ENCODE data around the gene CUL4A. TPM values are rescaled to one million over a fixed set of nuclear protein-coding genes. Genes with fewer than 3 reads are reported as not detected.

CUL4A gene
- total and polyA plus RNA-seq, 8 donors = 48.0 to 98.0 (median 87.5) TPM

- Histone ChIP-seq H3K36me3 (peaks cover 0 to 3% of the 10 kb centered on the region in 2 donors), H3K4me3 (no peak overlapping the region), H3K27ac (no peak overlapping the region), H3K4me1 (no peaks in the 10 kb centered on the region), H3K9me3 (no peaks in the 10 kb centered on the region), H3K27me3 (peaks cover 7 to 30% of the 10 kb centered on the region in 2 donors)
- ATAC-seq (no peak), DNase-seq (peak in 1 of 4 donors; percentile 60)
- no peak for TF ChIP-seq CTCF (IDR thresholded peaks at IDR 0.05)
- intact Hi-C loops (cut with DNase I) = no loop called here
Measured at GRCh38 chr13:113162783-113163685, 46.4 kb upstream of the CUL4A start.

DNA sequence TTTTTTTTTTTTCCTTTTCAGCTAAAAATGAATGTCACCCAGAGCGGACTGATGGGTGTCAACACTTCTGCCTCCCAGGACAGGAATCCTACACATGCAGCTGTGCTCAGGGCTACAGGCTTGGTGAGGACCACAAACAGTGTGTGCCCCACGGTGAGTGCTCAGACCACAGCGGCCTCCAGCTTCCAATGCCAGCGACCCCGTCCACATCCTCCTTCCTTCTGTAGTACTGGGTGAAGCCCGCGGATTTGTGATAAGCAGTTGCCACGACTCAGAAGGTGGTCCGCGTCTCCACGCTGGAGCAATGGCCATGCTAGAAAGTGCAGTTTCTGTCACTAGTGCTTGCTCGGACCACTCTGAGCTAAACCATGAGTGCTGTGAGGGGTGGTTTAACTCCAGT lies 44.9 kb upstream of the CUL4A start:
- no peaks in the 10 kb centered on the region for H3K9me3 ChIP-seq
- no peak overlapping the region for H3K4me3 ChIP-seq
- TF ChIP-seq CTCF (IDR thresholded peaks at IDR 0.05) = no peak
- H3K27me3 ChIP-seq = peaks cover 7 to 30% of the 10 kb centered on the region in 2 donors
- ATAC-seq = no peak
- H3K27ac ChIP-seq = no peak overlapping the region
- H3K36me3 ChIP-seq = peaks cover 0 to 10% of the 10 kb centered on the region in 2 donors
- intact Hi-C loops (cut with DNase I) = no loop called here
- H3K4me1 ChIP-seq = no peaks in the 10 kb centered on the region
- DNase-seq = no peak

- Histone ChIP-seq H3K27me3 (peaks cover 3 to 19% of the 10 kb centered on the region in 2 donors), H3K4me1 (no peaks in the 10 kb centered on the region), H3K27ac (no peak overlapping the region), H3K36me3 (peaks cover 0 to 23% of the 10 kb centered on the region in 2 donors), H3K4me3 (no peak overlapping the region), H3K9me3 (no peaks in the 10 kb centered on the region)
- no peak for DNase-seq
- no peak for TF ChIP-seq CTCF (IDR thresholded peaks at IDR 0.05)
- intact Hi-C loops (cut with DNase I) = no loop called here
- no peak for ATAC-seq
Measured at GRCh38 chr13:113166266-113166665, 43.1 kb upstream of the CUL4A start.

GRCh38 chr13:113166681-113167080 lies 42.7 kb upstream of the CUL4A start:
- DNase-seq (no peak), ATAC-seq (no peak)
- intact Hi-C loops (cut with DNase I) = no loop called here

More at GRCh38 chr13:113166681-113167080, 42.7 kb upstream of the CUL4A start:
- Histone ChIP-seq H3K36me3 (peaks cover 0 to 28% of the 10 kb centered on the region in 2 donors), H3K4me3 (no peak overlapping the region), H3K4me1 (no peaks in the 10 kb centered on the region), H3K27me3 (peaks cover 0 to 15% of the 10 kb centered on the region in 2 donors), H3K27ac (no peak overlapping the region), H3K9me3 (no peaks in the 10 kb centered on the region)
- TF ChIP-seq CTCF (IDR thresholded peaks at IDR 0.05) = no peak
